Peyer's patch (tissue), 4 donors: ENCODE results near the gene NBAS. TPM values are rescaled to one million over a fixed set of nuclear protein-coding genes. Genes with fewer than 3 reads are reported as not detected.

ENCODE experiments used
- DNase-seq, 3 donors: peaks; one replicate each; pipeline ENCODE4 v3.0.0-alpha.2; 2017 to 2019
- H3K27ac ChIP-seq, 4 donors: fragments of 200-600 bp; sonication (generic); one replicate each; pipeline ENCODE4 v1.5.1; 2016 to 2019
- H3K27me3 ChIP-seq, 2 donors: fragments of 200-600 bp; sonication (generic); one replicate each; pipeline ENCODE4 v1.5.1; 2019
- H3K36me3 ChIP-seq, 3 donors: fragments of 200-600 bp; sonication (generic); one replicate each; pipeline ENCODE4 v1.5.1; 2016 to 2019
- H3K4me1 ChIP-seq, 4 donors: fragments of 200-600 bp; sonication (generic); one replicate each; pipeline ENCODE4 v1.5.1; 2016 to 2019
- H3K4me3 ChIP-seq, 4 donors: fragments of 200-600 bp; sonication (generic); 1 replicate in 3 of 4; 2 replicates in 1 of 4; pipeline ENCODE4 v1.5.1; 2016 to 2019; ENCODE audit warnings: mild to moderate bottlenecking in 1 of 4
- H3K9me3 ChIP-seq, 4 donors: fragments of 200-600 bp; sonication (generic); one replicate each; pipeline ENCODE4 v1.5.1; 2016 to 2019; ENCODE audit warnings: mild to moderate bottlenecking in 1 of 4
- POLR2A ChIP-seq, 2 donors: fragments of 450-650 bp; IDR thresholded peaks; one replicate each; pipeline ENCODE4 v1.5.1; 2017; ENCODE audit warnings: antibody characterized with exemption in 2 of 2, mild to moderate bottlenecking in 2 of 2, moderate library complexity in 2 of 2
- total RNA-seq, 4 donors: library from RNA; depleted of rRNA; stranded (reverse); fragments of >200 nt; gene quantifications; one replicate each; pipeline ENCODE4 v1.1.0, GENCODE V29; 2016
- TF ChIP-seq, protein P1 (sequence below), 6 experiments: fragments of 450-650 bp in 4 of 6; fragments of 200-600 bp in 2 of 6; sonication (generic) in 1 of 6; IDR thresholded peaks; one replicate each; pipeline ENCODE4 v1.5.1; 2017 to 2019; ENCODE audit warnings: antibody characterized with exemption in 6 of 6, mild to moderate bottlenecking in 3 of 6, moderate library complexity in 1 of 6

NBAS gene
- total RNA-seq, 4 donors from 2014 or later = 43.2 to 70.2 (median 55.3) TPM

GRCh38 chr2:15400240-15400826 is 160.8 kb downstream of the NBAS start:
- Histone ChIP-seq H3K36me3 (peaks cover 0 to 8% (median 0%) of the 10 kb centered on the region in 3 donors), H3K4me3 (no peak overlapping the region), H3K27ac (no peak overlapping the region), H3K27me3 (no peaks in the 10 kb centered on the region), H3K9me3 (no peaks in the 10 kb centered on the region), H3K4me1 (no peaks in the 10 kb centered on the region)
- TF ChIP-seq, protein P1, sequence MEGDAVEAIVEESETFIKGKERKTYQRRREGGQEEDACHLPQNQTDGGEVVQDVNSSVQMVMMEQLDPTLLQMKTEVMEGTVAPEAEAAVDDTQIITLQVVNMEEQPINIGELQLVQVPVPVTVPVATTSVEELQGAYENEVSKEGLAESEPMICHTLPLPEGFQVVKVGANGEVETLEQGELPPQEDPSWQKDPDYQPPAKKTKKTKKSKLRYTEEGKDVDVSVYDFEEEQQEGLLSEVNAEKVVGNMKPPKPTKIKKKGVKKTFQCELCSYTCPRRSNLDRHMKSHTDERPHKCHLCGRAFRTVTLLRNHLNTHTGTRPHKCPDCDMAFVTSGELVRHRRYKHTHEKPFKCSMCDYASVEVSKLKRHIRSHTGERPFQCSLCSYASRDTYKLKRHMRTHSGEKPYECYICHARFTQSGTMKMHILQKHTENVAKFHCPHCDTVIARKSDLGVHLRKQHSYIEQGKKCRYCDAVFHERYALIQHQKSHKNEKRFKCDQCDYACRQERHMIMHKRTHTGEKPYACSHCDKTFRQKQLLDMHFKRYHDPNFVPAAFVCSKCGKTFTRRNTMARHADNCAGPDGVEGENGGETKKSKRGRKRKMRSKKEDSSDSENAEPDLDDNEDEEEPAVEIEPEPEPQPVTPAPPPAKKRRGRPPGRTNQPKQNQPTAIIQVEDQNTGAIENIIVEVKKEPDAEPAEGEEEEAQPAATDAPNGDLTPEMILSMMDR (IDR thresholded peaks at IDR 0.05) = no peak
- no peak for TF ChIP-seq POLR2A (IDR thresholded peaks at IDR 0.05)
- no peak for DNase-seq

- no peak for DNase-seq
- Histone ChIP-seq H3K36me3 (peaks cover 0 to 9% (median 0%) of the 10 kb centered on the region in 3 donors), H3K4me3 (no peak overlapping the region), H3K4me1 (no peaks in the 10 kb centered on the region), H3K27me3 (no peaks in the 10 kb centered on the region), H3K9me3 (no peaks in the 10 kb centered on the region), H3K27ac (no peak overlapping the region)
- TF ChIP-seq, protein P1 (IDR thresholded peaks at IDR 0.05) = no peak
- TF ChIP-seq POLR2A (IDR thresholded peaks at IDR 0.05) = no peak
Measured at GRCh38 chr2:15399241-15399640, 161.9 kb downstream of the NBAS start.

GRCh38 chr2:15391751-15392150 is 169.4 kb downstream of the NBAS start:
- DNase-seq = no peak
- Histone ChIP-seq H3K9me3 (no peaks in the 10 kb centered on the region), H3K4me1 (no peaks in the 10 kb centered on the region), H3K27me3 (no peaks in the 10 kb centered on the region), H3K36me3 (peaks cover 0 to 35% (median 0%) of the 10 kb centered on the region in 3 donors), H3K27ac (no peak overlapping the region), H3K4me3 (no peak overlapping the region)
- TF ChIP-seq, protein P1 (IDR thresholded peaks at IDR 0.05) = no peak
- no peak for TF ChIP-seq POLR2A (IDR thresholded peaks at IDR 0.05)

DNA sequence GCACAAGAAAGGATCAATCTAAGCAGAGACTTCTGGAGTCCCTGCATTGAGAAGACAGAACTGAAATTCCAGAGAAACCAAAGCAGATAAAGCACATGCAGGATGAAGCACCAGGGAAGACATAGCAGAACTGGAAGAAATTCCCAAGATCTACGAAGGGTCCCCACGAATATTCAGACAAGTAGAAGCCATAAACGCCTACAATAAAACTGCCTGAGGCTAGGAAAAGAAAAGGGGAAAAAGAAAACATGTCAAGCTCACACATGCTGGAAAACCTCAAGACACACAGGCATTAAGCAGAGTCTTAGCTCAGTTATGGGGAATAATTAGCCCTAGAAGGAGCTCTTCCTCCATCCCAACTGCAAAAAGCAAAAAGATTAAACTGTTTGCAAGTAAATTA is 171.2 kb downstream of the NBAS start:
- Histone ChIP-seq H3K36me3 (peaks cover 0 to 27% (median 0%) of the 10 kb centered on the region in 3 donors), H3K27ac (no peak overlapping the region), H3K4me1 (no peaks in the 10 kb centered on the region), H3K4me3 (no peak overlapping the region), H3K9me3 (no peaks in the 10 kb centered on the region), H3K27me3 (no peaks in the 10 kb centered on the region)
- TF ChIP-seq, protein P1 (IDR thresholded peaks at IDR 0.05) = no peak
- no peak for TF ChIP-seq POLR2A (IDR thresholded peaks at IDR 0.05)
- no peak for DNase-seq

DNA sequence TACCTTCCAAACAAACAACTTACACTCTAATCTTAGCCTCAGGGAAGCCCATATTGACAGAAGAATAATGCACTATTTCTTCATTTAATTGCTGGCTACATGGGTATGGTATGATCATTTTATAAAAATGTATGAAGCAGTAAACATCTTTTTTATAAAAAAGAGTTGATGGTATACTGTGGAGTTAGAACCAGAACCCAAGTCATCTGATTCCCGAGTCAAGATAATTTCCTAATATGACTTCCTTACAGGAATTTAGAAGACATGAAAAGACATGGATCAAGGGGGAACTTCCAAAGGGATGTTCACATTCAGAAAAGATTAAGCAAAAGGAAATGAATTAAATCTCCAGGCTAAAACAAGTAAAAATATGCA is 171.8 kb downstream of the NBAS start:
- DNase-seq = no peak
- Histone ChIP-seq H3K27ac (no peak overlapping the region), H3K36me3 (peaks cover 0 to 27% (median 0%) of the 10 kb centered on the region in 3 donors), H3K4me3 (no peak overlapping the region), H3K9me3 (no peaks in the 10 kb centered on the region), H3K27me3 (no peaks in the 10 kb centered on the region), H3K4me1 (no peaks in the 10 kb centered on the region)
- TF ChIP-seq, protein P1 (IDR thresholded peaks at IDR 0.05) = no peak
- TF ChIP-seq POLR2A (IDR thresholded peaks at IDR 0.05) = no peak
